ENCODE results near the gene SLC22A16. TPM values are rescaled to one million over a fixed set of nuclear protein-coding genes. Genes with fewer than 3 reads are reported as not detected.

SLC22A16 gene
- total RNA-seq, 4 donors from 2014 or later: not detected

DNA sequence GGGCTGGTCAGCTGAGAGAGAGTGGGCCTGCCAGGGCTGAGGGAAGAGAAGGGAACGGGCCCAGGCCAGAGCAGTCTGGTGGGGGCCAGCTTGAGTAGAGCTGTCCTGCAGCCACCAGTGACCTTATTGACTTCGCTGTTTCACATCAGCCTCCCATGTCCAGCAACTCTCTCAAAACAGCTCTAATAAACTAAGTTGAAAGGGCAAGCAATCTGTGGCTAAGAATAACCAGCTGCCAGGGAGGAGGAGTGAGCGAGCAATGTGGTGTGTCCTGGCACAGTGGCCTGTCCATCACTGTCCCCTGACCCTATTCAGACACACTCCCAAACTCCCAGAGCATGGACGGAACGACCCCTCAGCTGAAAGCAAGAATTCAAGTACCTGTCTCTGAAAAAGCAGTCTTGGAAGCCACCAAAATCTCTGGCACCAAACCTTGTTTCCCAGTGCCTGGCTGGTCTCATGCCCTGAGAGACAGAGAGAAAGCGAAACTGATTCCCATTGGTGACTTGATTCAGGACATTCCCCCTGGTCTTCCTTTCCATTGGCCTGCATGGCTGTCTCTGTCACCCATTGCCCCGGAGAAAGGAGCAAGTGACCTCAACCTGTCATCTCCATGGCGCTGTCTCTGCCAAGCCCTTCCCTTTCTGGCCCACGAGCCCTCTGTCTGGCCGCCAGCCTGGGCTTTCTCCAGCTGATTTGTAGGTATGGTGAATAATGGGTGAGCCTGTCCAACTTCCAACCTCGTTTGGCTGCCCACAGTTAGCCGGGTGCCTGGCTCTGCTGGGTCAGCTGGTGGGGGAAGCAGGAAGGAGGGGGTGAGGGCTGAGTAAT is 61.1 kb downstream of the SLC22A16 start, which contains the start of gene DDO:
Gene DDO, minus strand, starts transcription at position 490 of the 831 bp plus-strand sequence. CDS start 2,113 bp downstream, outside the sequence.
- TF ChIP-seq EP300 (IDR thresholded peaks at IDR 0.05) (no peak), POLR2A (IDR thresholded peaks at IDR 0.05) (no peak)
- TF ChIP-seq, protein P1, sequence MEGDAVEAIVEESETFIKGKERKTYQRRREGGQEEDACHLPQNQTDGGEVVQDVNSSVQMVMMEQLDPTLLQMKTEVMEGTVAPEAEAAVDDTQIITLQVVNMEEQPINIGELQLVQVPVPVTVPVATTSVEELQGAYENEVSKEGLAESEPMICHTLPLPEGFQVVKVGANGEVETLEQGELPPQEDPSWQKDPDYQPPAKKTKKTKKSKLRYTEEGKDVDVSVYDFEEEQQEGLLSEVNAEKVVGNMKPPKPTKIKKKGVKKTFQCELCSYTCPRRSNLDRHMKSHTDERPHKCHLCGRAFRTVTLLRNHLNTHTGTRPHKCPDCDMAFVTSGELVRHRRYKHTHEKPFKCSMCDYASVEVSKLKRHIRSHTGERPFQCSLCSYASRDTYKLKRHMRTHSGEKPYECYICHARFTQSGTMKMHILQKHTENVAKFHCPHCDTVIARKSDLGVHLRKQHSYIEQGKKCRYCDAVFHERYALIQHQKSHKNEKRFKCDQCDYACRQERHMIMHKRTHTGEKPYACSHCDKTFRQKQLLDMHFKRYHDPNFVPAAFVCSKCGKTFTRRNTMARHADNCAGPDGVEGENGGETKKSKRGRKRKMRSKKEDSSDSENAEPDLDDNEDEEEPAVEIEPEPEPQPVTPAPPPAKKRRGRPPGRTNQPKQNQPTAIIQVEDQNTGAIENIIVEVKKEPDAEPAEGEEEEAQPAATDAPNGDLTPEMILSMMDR (IDR thresholded peaks at IDR 0.05): no peak
- DNase-seq (ENCODE audit: low spot score in 2 of 2): peak in 1 of 2 donors; percentile 8
- 40 to 49% methylated on average over 12 of the region's 12 CpGs for WGBS, 2 donors
- Histone ChIP-seq H3K4me3 (peak within 1 kb of the TSS; percentile 0 to 41 (median 18)), H3K4me1 (peaks cover 0 to 11% (median 0%) of the 10 kb centered on the region in 4 donors), H3K36me3 (no peaks in the 10 kb centered on the region), H3K27ac (peak within 1 kb of the TSS; percentile 7 to 69 (median 58)), H3K27me3 (no peaks in the 10 kb centered on the region), H3K9me3 (no peaks in the 10 kb centered on the region)

DNA sequence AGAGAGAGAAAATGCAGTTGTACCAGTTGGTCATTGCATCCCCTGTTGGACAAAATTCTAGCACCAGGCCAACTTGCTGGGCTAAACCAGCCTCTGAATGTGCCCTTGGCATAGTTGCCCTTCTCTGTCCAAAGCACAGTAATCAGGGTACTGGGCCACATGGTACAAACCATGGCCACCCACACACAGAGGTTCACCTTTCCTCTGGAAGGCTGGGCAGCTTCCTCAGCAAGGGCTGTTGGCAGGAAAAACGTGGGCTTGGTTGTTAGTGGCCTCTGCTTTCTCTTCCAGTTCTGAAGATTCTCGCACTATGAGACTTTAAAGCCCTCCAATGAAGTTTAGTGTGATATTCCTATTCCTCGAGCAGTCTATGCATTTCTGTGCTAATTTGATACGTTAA is 61.7 kb downstream of the SLC22A16 start:
- no peaks in the 10 kb centered on the region for H3K27me3 ChIP-seq
- 49 to 53% methylated on average over 4 of the region's 4 CpGs for WGBS, 2 donors
- no peak for DNase-seq (ENCODE audit: low spot score in 2 of 2)
- no peaks in the 10 kb centered on the region for H3K9me3 ChIP-seq
- TF ChIP-seq POLR2A (IDR thresholded peaks at IDR 0.05) (no peak), EP300 (IDR thresholded peaks at IDR 0.05) (no peak)
- TF ChIP-seq, protein P1 (IDR thresholded peaks at IDR 0.05): no peak
- peak overlapping the region in 2 of 4 donors; percentile 30 to 41 for H3K4me3 ChIP-seq
- no peaks in the 10 kb centered on the region for H3K36me3 ChIP-seq
- H3K27ac ChIP-seq: peak overlapping the region; percentile 7 to 69 (median 58)
- H3K4me1 ChIP-seq: peaks cover 0 to 11% (median 0%) of the 10 kb centered on the region in 4 donors

DNA sequence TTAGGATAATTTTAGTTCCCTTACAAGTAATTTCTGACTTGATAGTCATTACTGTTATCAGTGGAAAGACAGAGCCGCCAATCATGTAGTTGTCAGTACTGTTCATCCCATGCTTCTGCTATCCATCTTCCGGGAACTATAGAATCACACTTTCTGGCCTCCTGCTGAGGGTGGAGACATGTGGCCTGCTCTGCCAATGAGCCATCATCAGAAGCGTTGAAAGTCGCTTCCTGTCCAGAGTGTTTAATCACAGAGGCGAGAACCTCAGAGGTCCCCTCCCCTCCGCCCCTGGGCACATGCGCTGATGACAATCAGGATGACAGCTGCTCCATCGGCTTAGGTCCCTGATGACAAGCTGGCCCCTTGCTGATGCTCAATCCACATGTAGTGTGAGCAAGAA is 64.1 kb downstream of the SLC22A16 start:
- TF ChIP-seq POLR2A (IDR thresholded peaks at IDR 0.05) (no peak), EP300 (IDR thresholded peaks at IDR 0.05) (no peak)
- TF ChIP-seq, protein P1 (IDR thresholded peaks at IDR 0.05): no peak
- H3K9me3 ChIP-seq: no peaks in the 10 kb centered on the region
- H3K4me1 ChIP-seq: peaks cover 0 to 11% (median 0%) of the 10 kb centered on the region in 4 donors
- DNase-seq (ENCODE audit: low spot score in 2 of 2): no peak
- no peaks in the 10 kb centered on the region for H3K36me3 ChIP-seq
- no peaks in the 10 kb centered on the region for H3K27me3 ChIP-seq
- H3K4me3 ChIP-seq: no peak overlapping the region
- no peak overlapping the region for H3K27ac ChIP-seq
- 80 to 83% methylated on average over 7 to 8 of the region's 8 CpGs for WGBS, 2 donors

- Histone ChIP-seq H3K4me1 (peaks cover 0 to 11% (median 0%) of the 10 kb centered on the region in 4 donors), H3K36me3 (no peaks in the 10 kb centered on the region), H3K4me3 (no peak overlapping the region), H3K9me3 (no peaks in the 10 kb centered on the region), H3K27ac (no peak overlapping the region), H3K27me3 (no peaks in the 10 kb centered on the region)
- no peak for DNase-seq (ENCODE audit: low spot score in 2 of 2)
- 65 to 82% methylated on average over 4 of the region's 4 CpGs for WGBS, 2 donors
- no peak for TF ChIP-seq POLR2A (IDR thresholded peaks at IDR 0.05)
- TF ChIP-seq EP300 (IDR thresholded peaks at IDR 0.05): no peak
- TF ChIP-seq, protein P1 (IDR thresholded peaks at IDR 0.05): no peak
Observed at GRCh38 chr6:110410511-110410910, 65.9 kb downstream of the SLC22A16 start.

- TF ChIP-seq POLR2A (IDR thresholded peaks at IDR 0.05): no peak
- TF ChIP-seq EP300 (IDR thresholded peaks at IDR 0.05): no peak
- TF ChIP-seq, protein P1 (IDR thresholded peaks at IDR 0.05): no peak
- H3K4me1 ChIP-seq: peaks cover 0 to 5% (median 0%) of the 10 kb centered on the region in 4 donors
- H3K27ac ChIP-seq: no peak overlapping the region
- H3K4me3 ChIP-seq: no peak overlapping the region
- DNase-seq (ENCODE audit: low spot score in 2 of 2): no peak
- no peaks in the 10 kb centered on the region for H3K36me3 ChIP-seq
- no peaks in the 10 kb centered on the region for H3K9me3 ChIP-seq
- no peaks in the 10 kb centered on the region for H3K27me3 ChIP-seq
Observed at GRCh38 chr6:110409794-110410193, 66.6 kb downstream of the SLC22A16 start.

Measured in tibial nerve (tissue), 4 donors.